Measurements from ENCODE around the gene BZW1.

The BZW1 gene

DNA sequence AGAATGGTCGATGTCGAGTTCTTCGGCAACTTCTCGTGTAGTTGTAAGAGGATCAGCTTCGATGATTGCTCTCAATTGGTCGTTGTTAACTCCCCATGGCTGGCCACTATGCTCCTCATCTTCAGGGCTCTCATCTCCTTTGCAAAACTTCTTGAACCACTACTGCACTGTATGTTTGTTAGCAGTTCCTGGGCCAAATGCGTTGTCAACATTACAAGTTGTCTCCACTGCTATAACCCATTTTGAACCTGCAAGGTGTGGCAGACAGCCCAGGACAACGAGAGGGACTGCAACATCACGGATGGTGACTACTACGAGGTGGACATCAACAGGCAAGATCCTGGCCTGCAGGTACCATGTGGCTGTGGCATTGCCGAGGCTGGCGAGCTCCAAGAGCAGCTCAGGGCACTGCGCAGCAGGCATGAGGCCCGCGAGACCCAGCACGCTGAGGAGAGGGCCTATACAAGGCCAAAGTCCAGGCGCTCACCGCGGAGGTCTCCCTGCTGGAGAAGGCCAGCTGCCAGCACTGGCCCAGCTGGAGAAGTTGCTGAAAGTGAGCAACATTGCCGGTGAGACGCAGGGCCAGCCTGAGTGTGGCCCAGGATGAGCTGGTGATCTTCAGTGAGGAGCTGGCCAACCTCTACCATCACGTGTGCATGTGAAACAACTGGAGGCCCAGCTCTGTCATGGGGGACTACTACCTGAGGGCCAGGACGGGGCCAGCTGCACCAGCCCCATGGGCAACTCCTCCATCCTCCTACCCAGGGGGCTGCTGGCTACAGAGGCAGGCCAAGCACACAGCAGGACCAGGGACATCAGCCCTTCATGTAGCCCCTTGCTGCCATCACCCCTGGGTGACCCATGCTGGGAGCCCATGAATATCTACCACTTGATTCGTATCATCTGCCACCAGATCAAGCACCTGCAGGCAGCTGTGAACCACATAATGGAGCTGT, 32.6 kb downstream of the BZW1 start:
- no peak for DNase-seq

GRCh38 chr2:200845194-200845593, 33.5 kb downstream of the BZW1 start:
- DNase-seq, result no peak

GRCh38 chr2:200845669-200846325, 34.1 kb downstream of the BZW1 start:
- no peak for DNase-seq

DNA sequence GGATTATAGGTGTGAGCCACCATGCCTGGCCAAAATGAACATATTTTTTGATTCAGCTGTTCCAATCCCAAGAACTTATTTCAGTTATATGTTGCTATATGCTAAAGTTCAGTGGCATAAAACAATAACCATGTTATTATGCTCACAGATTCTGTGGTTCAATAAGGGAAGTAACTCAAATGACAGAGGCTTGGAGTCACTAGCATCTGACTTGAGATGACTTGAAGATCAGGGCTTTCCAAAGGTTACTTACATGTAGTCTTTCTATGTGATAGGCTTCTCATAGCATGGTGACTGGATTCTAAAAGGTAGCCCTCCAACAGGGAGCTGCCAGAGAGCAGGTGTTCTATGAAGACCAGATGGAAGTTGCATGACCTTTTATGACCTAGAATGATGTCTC, 35.6 kb downstream of the BZW1 start:
- peak; percentile 75 for DNase-seq

DNA sequence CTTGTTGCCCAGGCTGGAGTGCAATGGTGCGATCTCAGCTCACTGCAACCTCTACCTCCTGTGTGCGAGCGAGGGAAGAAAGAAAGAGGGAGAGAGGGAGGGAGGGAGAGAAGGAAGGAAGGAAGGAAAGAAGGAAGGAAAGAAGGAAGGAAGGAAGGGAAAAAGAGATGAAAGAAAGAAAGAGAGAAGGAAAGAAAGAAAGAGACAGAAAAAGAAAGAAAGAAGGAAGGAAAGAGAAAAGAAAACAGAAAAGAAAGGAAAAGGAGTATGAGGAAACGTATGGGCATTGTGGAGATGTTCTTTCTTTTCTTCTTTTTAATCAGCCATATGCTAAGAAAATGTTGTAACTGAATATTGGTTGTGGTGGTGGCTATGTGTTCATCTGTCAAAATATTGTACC, 36.2 kb downstream of the BZW1 start:
- DNase-seq, result no peak

DNA sequence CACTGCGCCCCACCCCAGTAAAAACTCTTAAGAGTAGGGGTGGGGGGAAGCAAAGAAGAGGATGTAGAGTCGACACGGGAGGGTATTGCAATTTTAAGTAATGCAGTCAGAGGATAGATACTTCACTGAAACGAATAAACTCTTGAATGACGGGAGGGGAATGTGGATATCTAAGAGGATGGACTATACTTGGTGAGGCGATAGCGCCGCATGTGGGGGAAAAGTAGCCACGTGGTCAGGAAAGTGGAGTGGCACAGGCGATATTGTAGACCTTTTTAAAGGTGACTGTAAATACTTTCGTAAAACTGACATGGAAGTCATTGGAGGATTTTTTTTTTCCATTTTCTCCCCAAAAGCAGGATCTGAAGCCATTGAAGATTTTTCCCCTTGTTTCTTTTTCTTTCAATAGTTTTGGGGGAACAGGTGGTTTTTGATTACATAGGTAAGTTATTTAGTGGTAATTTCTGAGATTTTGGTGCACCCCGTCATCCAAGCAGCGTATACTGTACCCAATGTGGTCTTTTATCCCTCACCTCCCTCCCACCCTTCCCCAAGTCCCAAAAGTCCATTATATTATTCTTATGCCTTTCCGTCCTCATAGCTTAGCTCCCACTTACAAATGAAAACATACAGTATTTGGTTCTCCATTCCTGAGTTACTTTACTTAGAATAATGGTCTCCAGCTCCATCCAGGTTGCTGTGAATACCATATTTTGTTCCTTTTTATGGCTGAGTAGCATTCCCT, 39.0 kb downstream of the BZW1 start:
- DNase-seq, result no peak

GRCh38 chr2:200851398-200852248, 39.9 kb downstream of the BZW1 start:
- no peak for DNase-seq

DNA sequence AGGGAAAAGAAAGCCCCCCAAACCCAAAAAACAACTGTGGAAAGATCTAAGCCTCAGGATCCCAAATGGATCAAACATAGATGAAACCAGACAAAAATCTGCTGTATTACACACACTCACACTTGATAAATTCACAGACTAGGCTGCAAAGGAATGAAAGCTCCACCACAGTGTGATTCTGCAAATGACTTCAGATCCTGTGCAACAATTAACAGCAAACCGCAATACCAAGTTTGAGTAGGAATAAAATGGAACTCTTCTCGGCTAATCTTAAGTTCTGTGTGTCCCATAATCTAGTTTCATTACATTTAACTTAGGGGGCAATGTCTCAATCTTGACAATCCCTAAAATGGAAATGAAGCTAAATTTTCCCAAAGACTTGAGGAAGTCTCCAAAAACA, 40.9 kb downstream of the BZW1 start:
- no peak for DNase-seq

DNA sequence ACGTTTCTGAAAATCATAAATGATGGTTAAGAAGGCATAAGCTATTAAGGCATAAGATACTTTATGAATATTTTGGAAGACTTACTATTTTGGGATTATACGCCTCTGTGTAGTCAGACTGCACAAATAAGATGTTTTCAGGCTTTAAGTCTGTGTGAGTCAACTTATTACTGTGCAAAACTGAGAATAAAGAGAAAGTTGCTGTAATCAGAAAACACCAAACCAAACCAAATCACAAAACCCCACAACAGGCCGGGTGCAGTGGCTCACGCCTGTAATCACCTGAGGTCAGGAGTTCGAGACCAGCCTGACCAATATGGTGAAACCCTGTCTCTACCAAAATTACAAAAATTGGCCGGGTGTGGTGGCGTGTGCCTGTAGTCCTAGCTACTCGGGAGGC, 45.1 kb downstream of the BZW1 start:
- no peak for DNase-seq

DNA sequence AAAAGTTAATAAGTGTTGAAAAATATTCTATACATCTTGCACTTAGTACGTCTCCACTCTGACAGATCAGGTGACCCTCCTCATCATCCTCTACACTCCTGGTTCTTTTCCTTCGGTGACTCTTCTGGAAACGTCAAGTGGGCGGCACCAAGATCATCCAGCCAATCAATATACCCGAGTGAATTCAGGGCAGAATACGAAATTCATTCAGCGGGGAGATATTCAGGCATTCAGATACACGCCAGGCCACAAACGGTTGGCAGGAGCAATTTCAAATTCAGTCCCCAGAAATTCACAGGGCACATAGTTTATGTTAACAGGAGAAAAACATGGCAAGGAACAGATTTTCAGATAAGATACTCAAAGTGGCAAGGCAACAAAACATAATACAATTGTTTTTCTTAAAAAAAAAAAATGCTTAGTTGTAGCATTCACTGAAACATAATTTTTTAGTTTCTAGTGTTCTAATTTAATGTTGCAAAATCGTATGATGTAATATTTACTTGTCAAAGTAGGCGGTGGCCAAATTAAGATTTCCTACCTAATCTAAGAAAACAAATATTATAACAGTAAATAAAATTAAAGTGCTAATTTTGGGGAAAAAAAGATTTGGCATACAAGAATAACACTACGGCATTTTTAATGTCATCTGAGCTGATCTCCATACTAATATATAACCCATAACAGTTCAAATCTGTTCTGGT, 48.5 kb downstream of the BZW1 start:
- peak; percentile 52 for DNase-seq

GRCh38 chr2:200861617-200862155, 50.0 kb downstream of the BZW1 start:
- DNase-seq, result no peak

- peak; percentile 86 for DNase-seq
Measured at GRCh38 chr2:200862532-200863000, 50.9 kb downstream of the BZW1 start.

DNA sequence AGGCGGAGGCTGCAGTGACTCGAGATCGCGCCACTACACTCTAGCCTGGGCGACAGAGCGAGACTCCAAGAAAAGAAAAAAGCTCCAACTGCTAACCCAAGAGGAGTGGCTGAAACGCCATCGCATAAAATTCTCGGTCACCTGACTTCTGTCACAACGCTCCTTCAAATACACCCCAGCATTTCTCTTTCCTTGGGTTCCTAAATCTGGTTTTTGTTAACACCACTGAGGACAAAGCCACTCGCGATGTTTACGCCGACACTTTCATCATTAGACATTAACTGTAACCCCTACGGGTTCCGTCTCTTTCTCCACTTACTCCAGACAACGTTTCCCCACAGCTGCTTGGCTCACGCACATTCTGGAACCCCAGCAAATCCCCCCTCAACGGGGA, 52.1 kb downstream of the BZW1 start:
- DNase-seq, result no peak

- peak; percentile 98 for DNase-seq
Measured at GRCh38 chr2:200864176-200865034, 52.7 kb downstream of the BZW1 start, which contains the start of gene CLK1. Gene CLK1 (minus strand): TSS chr2:200864658. CDS start chr2:200861862, 2,796 bp downstream.

- DNase-seq, result no peak
Measured at GRCh38 chr2:200869014-200869413, 57.3 kb downstream of the BZW1 start.

DNA sequence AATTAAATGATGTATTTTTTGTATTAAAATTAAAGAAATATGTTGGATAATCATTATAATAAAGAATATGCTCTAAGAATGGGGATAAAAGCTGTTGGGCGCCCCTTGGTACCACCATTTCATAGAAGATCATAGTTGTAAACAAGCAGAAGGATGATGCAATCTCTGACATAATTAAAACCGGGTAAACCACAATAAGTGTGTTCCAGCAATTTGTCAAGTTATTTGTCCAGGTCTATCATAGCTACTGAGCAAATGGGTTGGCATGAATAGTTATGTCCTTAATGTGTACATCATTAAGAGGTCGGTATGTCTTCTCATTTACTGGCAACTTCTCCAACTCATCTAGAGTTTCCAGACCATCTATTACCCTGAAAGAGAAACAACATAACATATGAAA, 59.4 kb downstream of the BZW1 start:
- DNase-seq, result no peak

DNA sequence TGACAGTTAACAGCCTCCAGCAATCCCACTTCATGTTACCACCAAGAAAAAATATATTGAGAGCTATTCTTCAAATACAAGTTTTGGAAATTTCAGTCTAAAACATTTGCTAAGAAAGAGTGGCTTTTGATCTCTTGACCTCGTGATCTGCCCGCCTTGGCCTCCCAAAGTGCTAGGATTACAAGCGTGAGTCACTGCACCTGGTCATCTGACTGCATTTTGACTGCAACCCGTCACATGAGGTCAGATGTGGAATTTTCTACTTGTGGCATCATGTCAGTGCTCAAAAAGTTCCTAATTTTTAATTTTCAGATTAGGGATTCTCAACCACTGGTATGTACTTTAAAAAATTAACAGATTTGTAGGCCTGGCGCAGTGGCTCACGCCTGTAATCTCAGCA, 61.9 kb downstream of the BZW1 start:
- peak; percentile 58 for DNase-seq

All from inflammatory macrophage treated with lipopolysaccharide for 4 hours (primary cell).